ENCODE measurements around the gene TTC9B.

DNA sequence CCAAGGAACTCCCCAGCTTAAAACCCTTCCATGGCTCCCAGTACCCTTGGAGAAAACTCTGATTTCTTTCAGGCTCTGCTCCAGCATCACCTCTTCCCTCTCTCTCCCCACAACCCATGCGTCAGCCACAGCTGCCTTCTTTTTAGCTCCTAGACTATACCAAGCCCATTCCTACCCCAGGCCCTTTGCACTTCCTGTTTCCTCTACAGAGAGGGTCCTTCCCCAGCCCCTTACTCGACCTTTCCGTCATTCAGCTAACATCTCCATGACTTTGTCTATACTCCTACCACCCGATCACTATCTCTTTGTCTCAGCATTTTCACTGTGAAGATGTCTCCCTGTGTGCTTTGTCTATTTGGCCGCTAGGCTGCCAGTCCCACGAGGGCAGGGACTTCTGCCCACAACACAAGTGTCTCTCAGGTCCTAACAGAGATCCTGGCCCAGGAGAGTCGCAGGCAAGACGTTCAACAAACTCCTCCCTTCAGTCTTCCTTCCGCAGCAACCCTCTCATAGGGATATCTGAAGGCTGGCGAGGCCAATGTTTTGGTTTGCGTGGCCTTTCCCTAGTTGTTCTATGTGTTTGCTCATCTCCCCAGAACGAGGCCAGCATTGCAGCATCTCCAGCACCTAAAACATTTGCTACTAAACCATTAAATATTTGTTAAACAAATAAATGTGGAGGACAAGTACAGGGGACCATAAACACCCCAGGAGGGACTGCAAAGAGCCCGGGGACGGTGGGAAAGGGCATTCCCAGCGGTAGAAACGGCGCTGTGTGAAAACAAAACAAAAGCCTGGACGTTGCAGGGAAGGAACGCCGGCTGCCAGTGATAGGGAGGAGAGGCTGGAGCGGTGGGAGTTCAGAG, 7.5 kb upstream of the TTC9B start:
- TF ChIP-seq, protein P1, sequence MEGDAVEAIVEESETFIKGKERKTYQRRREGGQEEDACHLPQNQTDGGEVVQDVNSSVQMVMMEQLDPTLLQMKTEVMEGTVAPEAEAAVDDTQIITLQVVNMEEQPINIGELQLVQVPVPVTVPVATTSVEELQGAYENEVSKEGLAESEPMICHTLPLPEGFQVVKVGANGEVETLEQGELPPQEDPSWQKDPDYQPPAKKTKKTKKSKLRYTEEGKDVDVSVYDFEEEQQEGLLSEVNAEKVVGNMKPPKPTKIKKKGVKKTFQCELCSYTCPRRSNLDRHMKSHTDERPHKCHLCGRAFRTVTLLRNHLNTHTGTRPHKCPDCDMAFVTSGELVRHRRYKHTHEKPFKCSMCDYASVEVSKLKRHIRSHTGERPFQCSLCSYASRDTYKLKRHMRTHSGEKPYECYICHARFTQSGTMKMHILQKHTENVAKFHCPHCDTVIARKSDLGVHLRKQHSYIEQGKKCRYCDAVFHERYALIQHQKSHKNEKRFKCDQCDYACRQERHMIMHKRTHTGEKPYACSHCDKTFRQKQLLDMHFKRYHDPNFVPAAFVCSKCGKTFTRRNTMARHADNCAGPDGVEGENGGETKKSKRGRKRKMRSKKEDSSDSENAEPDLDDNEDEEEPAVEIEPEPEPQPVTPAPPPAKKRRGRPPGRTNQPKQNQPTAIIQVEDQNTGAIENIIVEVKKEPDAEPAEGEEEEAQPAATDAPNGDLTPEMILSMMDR (IDR thresholded peaks at IDR 0.05): no peak
- no peak for TF ChIP-seq POLR2AphosphoS5 (IDR thresholded peaks at IDR 0.05)

Data from stomach (tissue), 4 donors.